Breast epithelium (tissue), 3 donors: ENCODE measurements around the gene UBAP1L.

Experiments used
- CTCF ChIP-seq, 3 donors: fragments of 450-650 bp; IDR thresholded peaks; one replicate each; pipeline ENCODE4 v1.5.1; 2016 to 2017; ENCODE audit warnings: antibody characterized with exemption in 3 of 3, mild to moderate bottlenecking in 3 of 3, moderate library complexity in 3 of 3
- POLR2A ChIP-seq: fragments of 450-650 bp; IDR thresholded peaks from one replicate; pipeline ENCODE4 v1.6.1; 2016; ENCODE audit warnings: antibody characterized with exemption, mild to moderate bottlenecking, moderate library complexity
- POLR2AphosphoS5 ChIP-seq, 3 donors: sonication (generic); formaldehyde crosslinking; IDR thresholded peaks; one replicate each; pipeline ENCODE4 v1.6.1; 2017; ENCODE audit warnings: antibody characterized with exemption in 3 of 3

GRCh38 chr15:65057549-65057940 lies 57.5 kb downstream of the UBAP1L start:
- TF ChIP-seq CTCF (IDR thresholded peaks at IDR 0.05): no peak
- TF ChIP-seq POLR2A: no peak
- TF ChIP-seq POLR2AphosphoS5 (IDR thresholded peaks at IDR 0.05): no peak
